Endodermal cell (in vitro differentiated cells): Measurements from ENCODE around the gene CCL11. TPM values are rescaled to one million over a fixed set of nuclear protein-coding genes. Genes with fewer than 3 reads are reported as not detected.

Source experiments
- DNase-seq: peaks from one replicate; pipeline ENCODE4 v3.0.0-alpha.2; 2017
- H3K27ac ChIP-seq: 2 replicates; pipeline ENCODE4 v1.5.1; 2013; ENCODE audit warnings: mild to moderate bottlenecking, low read depth, low read length, moderate library complexity
- H3K27me3 ChIP-seq: 2 replicates; pipeline ENCODE4 v1.6.1; 2013; ENCODE audit warnings: mild to moderate bottlenecking, low read length, moderate library complexity; ENCODE audit not compliant: insufficient read depth, control insufficient read depth, poor library complexity, severe bottlenecking
- H3K36me3 ChIP-seq: 2 replicates; pipeline ENCODE4 v1.7.0; 2013; ENCODE audit warnings: mild to moderate bottlenecking, low read length, moderate library complexity; ENCODE audit not compliant: control insufficient read depth, insufficient read depth
- H3K4me1 ChIP-seq: one replicate; pipeline ENCODE4 v1.7.0; 2013; ENCODE audit warnings: low read length; ENCODE audit not compliant: control insufficient read depth, insufficient read depth
- H3K4me3 ChIP-seq: 2 replicates; pipeline ENCODE4 v1.5.1; 2013; ENCODE audit warnings: mild to moderate bottlenecking, low read length, moderate library complexity
- H3K9ac ChIP-seq: 2 replicates; pipeline ENCODE4 v1.6.1; 2013; ENCODE audit warnings: mild to moderate bottlenecking, low read length, moderate library complexity; ENCODE audit not compliant: poor library complexity, severe bottlenecking; ENCODE audit errors: extremely low read depth
- H3K9me3 ChIP-seq: 2 replicates; pipeline ENCODE4 v1.6.1; 2013; ENCODE audit warnings: mild to moderate bottlenecking, low read length, moderate library complexity; ENCODE audit not compliant: control insufficient read depth
- H3K27ac Mint-ChIP-seq: 2 replicates; pipeline ENCODE4 v1.8.0; 2020; ENCODE audit warnings: mixed read lengths
- H3K27me3 Mint-ChIP-seq: 2 replicates; pipeline ENCODE4 v1.8.0; 2021; ENCODE audit warnings: mild to moderate bottlenecking, mixed read lengths; ENCODE audit not compliant: insufficient read depth
- H3K36me3 Mint-ChIP-seq: 2 replicates; pipeline ENCODE4 v1.8.0; 2020; ENCODE audit warnings: low read depth, mixed read lengths
- H3K4me1 Mint-ChIP-seq: 2 replicates; pipeline ENCODE4 v1.8.0; 2020; ENCODE audit warnings: mixed read lengths
- H3K4me3 Mint-ChIP-seq: 2 replicates; pipeline ENCODE4 v1.8.0; 2020; ENCODE audit warnings: mild to moderate bottlenecking, moderate library complexity, mixed read lengths
- H3K9me3 Mint-ChIP-seq: 2 replicates; pipeline ENCODE4 v1.8.0; 2020; ENCODE audit warnings: mild to moderate bottlenecking, mixed read lengths
- WGBS, 2 experiments: methylation state at CpG; one replicate each; pipeline versions ENCODE4 v1.1.5 to v1.1.7; 2013; ENCODE audit warnings: missing lambda C conversion rate in 2 of 2, mixed read lengths in 1 of 2; ENCODE audit not compliant: insufficient coverage in 1 of 2, insufficient read length in 1 of 2; 5-methylcytosine and 5-hydroxymethylcytosine counted together
- long read RNA-seq, 4 experiments: library from polyadenylated mRNA in 2 of 4; library from RNA in 1 of 4; library from capped mRNA in 1 of 4; stranded (forward) in 3 of 4; unstranded in 1 of 4; transcript quantifications; one replicate each; pipeline ENCODE4 v2.0.0, GENCODE V29; 2020 to 2021; ENCODE audit warnings: inconsistent platforms in 1 of 4
- polyA plus RNA-seq, 2 experiments: library from polyadenylated mRNA; stranded (reverse); fragments of 50-300 nt; gene quantifications; one replicate each; pipeline ENCODE4 v1.2.3, GENCODE V29; 2013
- total RNA-seq, 2 donors: library from RNA; stranded (reverse); fragmentation: NEBNext Ultra II Directional in 1 of 2; extraction: Animal tissue kit (Norgen Biotek cat#: 25700) in 1 of 2; gene quantifications; 2 replicates in 1 of 2; 3 replicates in 1 of 2; pipeline ENCODE4 v1.2.1, GENCODE V29; 2021
- TF ChIP-seq, protein P1 (sequence below): fragments of 200-600 bp; sonication (generic); conservative IDR thresholded peaks from 2 replicates; pipeline ENCODE4 v1.5.0; 2021; ENCODE audit warnings: antibody characterized with exemption, mild to moderate bottlenecking

Gene CCL11
- not detected for total RNA-seq
- polyA plus RNA-seq (2013, experiment 1 of 2) = not detected
- not detected for polyA plus RNA-seq (2013, experiment 2 of 2)
- long read RNA-seq, experiment 1 = 0 reads
- long read RNA-seq, experiment 2 = 0 reads
- long read RNA-seq, experiment 3 = 0 reads
- long read RNA-seq, experiment 4 = 0 reads

GRCh38 chr17:34285286-34285792 lies at the start of gene CCL11:
Gene CCL11 (plus strand): TSS chr17:34285742. CDS start chr17:34285809, 67 bp downstream.
- H3K27ac Mint-ChIP-seq = no peak within 1 kb of the TSS
- 93 to 97% methylated on average over 2 to 4 of the region's 4 CpGs for WGBS, 2 experiments
- no peak within 1 kb of the TSS for H3K4me3 ChIP-seq
- no peak within 1 kb of the TSS for H3K9ac ChIP-seq
- H3K4me1 Mint-ChIP-seq = peaks cover 4% of the 10 kb centered on the region
- no peaks in the 10 kb centered on the region for H3K36me3 Mint-ChIP-seq
- H3K9me3 ChIP-seq = no peaks in the 10 kb centered on the region
- H3K27me3 ChIP-seq = no peaks in the 10 kb centered on the region
- no peaks in the 10 kb centered on the region for H3K4me1 ChIP-seq
- TF ChIP-seq, protein P1, sequence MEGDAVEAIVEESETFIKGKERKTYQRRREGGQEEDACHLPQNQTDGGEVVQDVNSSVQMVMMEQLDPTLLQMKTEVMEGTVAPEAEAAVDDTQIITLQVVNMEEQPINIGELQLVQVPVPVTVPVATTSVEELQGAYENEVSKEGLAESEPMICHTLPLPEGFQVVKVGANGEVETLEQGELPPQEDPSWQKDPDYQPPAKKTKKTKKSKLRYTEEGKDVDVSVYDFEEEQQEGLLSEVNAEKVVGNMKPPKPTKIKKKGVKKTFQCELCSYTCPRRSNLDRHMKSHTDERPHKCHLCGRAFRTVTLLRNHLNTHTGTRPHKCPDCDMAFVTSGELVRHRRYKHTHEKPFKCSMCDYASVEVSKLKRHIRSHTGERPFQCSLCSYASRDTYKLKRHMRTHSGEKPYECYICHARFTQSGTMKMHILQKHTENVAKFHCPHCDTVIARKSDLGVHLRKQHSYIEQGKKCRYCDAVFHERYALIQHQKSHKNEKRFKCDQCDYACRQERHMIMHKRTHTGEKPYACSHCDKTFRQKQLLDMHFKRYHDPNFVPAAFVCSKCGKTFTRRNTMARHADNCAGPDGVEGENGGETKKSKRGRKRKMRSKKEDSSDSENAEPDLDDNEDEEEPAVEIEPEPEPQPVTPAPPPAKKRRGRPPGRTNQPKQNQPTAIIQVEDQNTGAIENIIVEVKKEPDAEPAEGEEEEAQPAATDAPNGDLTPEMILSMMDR = no peak
- H3K36me3 ChIP-seq = no peaks in the 10 kb centered on the region
- H3K27me3 Mint-ChIP-seq = peaks cover 10% of the 10 kb centered on the region
- H3K9me3 Mint-ChIP-seq = peaks cover 2% of the 10 kb centered on the region
- DNase-seq = no peak
- no peak within 1 kb of the TSS for H3K27ac ChIP-seq
- H3K4me3 Mint-ChIP-seq = no peak within 1 kb of the TSS

GRCh38 chr17:34236281-34236892 lies 49.2 kb upstream of the CCL11 start:
- peaks cover 64% of the 10 kb centered on the region for H3K4me1 Mint-ChIP-seq
- H3K36me3 Mint-ChIP-seq = peaks cover 1% of the 10 kb centered on the region
- H3K36me3 ChIP-seq = no peaks in the 10 kb centered on the region
- DNase-seq = peak; percentile 42
- no peaks in the 10 kb centered on the region for H3K27me3 ChIP-seq
- H3K9me3 Mint-ChIP-seq = peaks cover 5% of the 10 kb centered on the region
- H3K4me3 ChIP-seq = no peak overlapping the region
- TF ChIP-seq, protein P1 = no peak
- H3K9ac ChIP-seq = no peak overlapping the region
- H3K9me3 ChIP-seq = peaks cover 3% of the 10 kb centered on the region
- H3K27ac Mint-ChIP-seq = peak overlapping the region; percentile 22
- H3K27me3 Mint-ChIP-seq = no peaks in the 10 kb centered on the region
- WGBS, 2 experiments = 88 to 92% methylated on average over 5 to 6 of the region's 6 CpGs
- H3K4me3 Mint-ChIP-seq = no peak overlapping the region
- no peak overlapping the region for H3K27ac ChIP-seq
- H3K4me1 ChIP-seq = peaks cover 47% of the 10 kb centered on the region

DNA sequence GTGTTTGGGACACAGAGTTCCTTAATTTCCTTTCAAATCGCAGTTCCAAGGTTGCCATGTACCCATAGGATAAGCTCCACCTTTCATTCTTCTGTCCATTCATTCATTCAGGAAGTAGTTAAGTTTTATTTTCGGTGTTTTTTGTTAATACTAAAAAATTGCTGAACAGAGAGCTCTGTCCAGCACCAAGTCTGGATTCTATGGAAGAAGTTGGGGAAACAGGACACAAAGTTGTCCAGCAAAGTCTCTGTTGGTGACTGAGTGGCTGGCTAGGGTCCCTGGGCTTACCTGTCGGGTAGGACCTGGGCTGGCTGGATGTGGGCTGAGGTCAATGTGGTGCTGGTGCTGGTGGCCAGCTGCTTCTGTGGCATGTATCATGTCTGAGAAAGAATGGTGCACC lies 48.1 kb upstream of the CCL11 start:
- DNase-seq = no peak
- no peak overlapping the region for H3K27ac ChIP-seq
- Mint-ChIP-seq H3K27ac (no peak overlapping the region), H3K4me1 (peaks cover 59% of the 10 kb centered on the region), H3K27me3 (no peaks in the 10 kb centered on the region), H3K9me3 (no peaks in the 10 kb centered on the region), H3K4me3 (no peak overlapping the region), H3K36me3 (no peaks in the 10 kb centered on the region)
- no peaks in the 10 kb centered on the region for H3K9me3 ChIP-seq
- TF ChIP-seq, protein P1 = no peak
- no peak overlapping the region for H3K4me3 ChIP-seq
- H3K9ac ChIP-seq = no peak overlapping the region
- H3K4me1 ChIP-seq = peaks cover 47% of the 10 kb centered on the region
- 92 to 100% methylated on average over 1 to 3 of the region's 3 CpGs for WGBS, 2 experiments
- no peaks in the 10 kb centered on the region for H3K27me3 ChIP-seq
- no peaks in the 10 kb centered on the region for H3K36me3 ChIP-seq
